SK-N-SH (cell line): ENCODE data around the gene FCHO2. TPM values are rescaled to one million over a fixed set of nuclear protein-coding genes. Genes with fewer than 3 reads are reported as not detected.

Experiments
- CTCF ChIA-PET: fragments of 300-600, 350-600 bp; formaldehyde crosslinking; extraction: SDS; loops from one replicate; lab custom pipeline; 2021; lab: Yijun Ruan, JAX
- POLR2A ChIA-PET: fragments of 350-600 bp; sonication (Branson Sonifier 250); formaldehyde crosslinking; extraction: SDS; loops from one replicate; lab custom pipeline; 2020; ENCODE audit warnings: antibody characterized with exemption, inconsistent platforms; lab: Yijun Ruan, JAX
- DNase-seq: peaks from one replicate; pipeline ENCODE4 v3.0.0; 2012
- H2AFZ ChIP-seq: fragments of 200-600 bp; sonication (generic); 2 replicates; pipeline ENCODE4 v1.8.1; 2016; ENCODE audit warnings: antibody characterized with exemption, mild to moderate bottlenecking, low read depth
- H3F3A ChIP-seq: fragments of 200-600 bp; sonication (generic); replicated peaks from 2 replicates; pipeline ENCODE3; 2016; ENCODE audit warnings: antibody characterized with exemption, mild to moderate bottlenecking; ENCODE audit not compliant: insufficient read depth
- H3K27ac ChIP-seq, 2 experiments: fragments of 200-500 bp in 1 of 2; fragments of 200-600 bp in 1 of 2; sonication (Bioruptor generic) in 1 of 2; sonication (generic), shearing (Covaris generic) in 1 of 2; 2 replicates each; pipeline versions ENCODE4 v1.5.1 to v1.6.1; 2014 to 2016; ENCODE audit warnings: low read depth in 2 of 2, inconsistent platforms in 1 of 2, low read length in 1 of 2, mild to moderate bottlenecking in 1 of 2, mixed read lengths in 1 of 2
- H3K27me3 ChIP-seq: fragments of 200-600 bp; sonication (generic), shearing (Covaris generic); 2 replicates; pipeline ENCODE4 v1.6.1; 2016; ENCODE audit warnings: mixed run types; ENCODE audit not compliant: insufficient read depth
- H3K36me3 ChIP-seq, 2 experiments: fragments of 200-500 bp in 1 of 2; fragments of 200-600 bp in 1 of 2; sonication (Bioruptor generic) in 1 of 2; sonication (generic) in 1 of 2; replicated peaks in 1 of 2; 2 replicates each; pipeline versions ENCODE3 to v1.5.1; 2014 to 2016; ENCODE audit warnings: low read length in 1 of 2, mild to moderate bottlenecking in 1 of 2; ENCODE audit not compliant: insufficient read depth in 2 of 2, control insufficient read depth in 1 of 2
- H3K4me1 ChIP-seq, 2 experiments: fragments of 200-500 bp in 1 of 2; fragments of 200-600 bp in 1 of 2; sonication (Bioruptor generic) in 1 of 2; sonication (generic), shearing (Covaris generic) in 1 of 2; 2 replicates each; pipeline versions ENCODE4 v1.5.1 to v1.6.1; 2014 to 2016; ENCODE audit warnings: low read depth in 1 of 2, low read length in 1 of 2, mixed run types in 1 of 2; ENCODE audit not compliant: insufficient read depth in 2 of 2, control insufficient read depth in 1 of 2
- H3K4me2 ChIP-seq: fragments of 200-600 bp; sonication (generic), shearing (Covaris generic); 2 replicates; pipeline ENCODE4 v1.6.1; 2017; ENCODE audit warnings: mixed run types
- H3K4me3 ChIP-seq, 2 experiments: fragments of 200-500 bp in 1 of 2; fragments of 200-600 bp in 1 of 2; sonication (Bioruptor generic) in 1 of 2; sonication (generic), shearing (Covaris generic) in 1 of 2; 2 replicates each; pipeline versions ENCODE4 v1.5.1 to v1.8.1; 2014 to 2016; ENCODE audit warnings: low read depth in 2 of 2, inconsistent platforms in 1 of 2, low read length in 1 of 2, mild to moderate bottlenecking in 1 of 2, mixed read lengths in 1 of 2, moderate library complexity in 1 of 2
- H3K79me2 ChIP-seq: fragments of 200-600 bp; sonication (generic); 2 replicates; pipeline ENCODE4 v1.8.1; 2017; ENCODE audit warnings: mild to moderate bottlenecking; ENCODE audit not compliant: insufficient read depth
- H3K9ac ChIP-seq: fragments of 200-600 bp; sonication (generic); 2 replicates; pipeline ENCODE4 v1.6.1; 2017; ENCODE audit warnings: mixed run types
- H3K9me2 ChIP-seq: fragments of 200-600 bp; sonication (generic); 2 replicates; pipeline ENCODE4 v1.6.1; 2017; ENCODE audit warnings: mixed run types
- H3K9me3 ChIP-seq: fragments of 200-600 bp; sonication (generic); 2 replicates; pipeline ENCODE4 v1.6.1; 2017; ENCODE audit warnings: mixed run types, mild to moderate bottlenecking, moderate library complexity
- H4K20me1 ChIP-seq: fragments of 200-600 bp; sonication (generic); 2 replicates; pipeline ENCODE4 v1.6.1; 2017; ENCODE audit warnings: mild to moderate bottlenecking, mixed run types; ENCODE audit not compliant: insufficient read depth
- ELF1 ChIP-seq: IDR thresholded peaks from 2 replicates; pipeline ENCODE4 v1.4.0; 2012
- GABPA ChIP-seq: IDR thresholded peaks from 2 replicates; pipeline ENCODE4 v1.4.0; 2012; ENCODE audit warnings: low read depth, mild to moderate bottlenecking
- JUND ChIP-seq: IDR thresholded peaks from 2 replicates; pipeline ENCODE4 v1.4.0; 2012
- MXI1 ChIP-seq: IDR thresholded peaks from 2 replicates; pipeline ENCODE4 v1.6.1; 2012; ENCODE audit warnings: mild to moderate bottlenecking, low read depth, low read length, improper control_type of control experiment
- NFIC ChIP-seq: IDR thresholded peaks from 2 replicates; pipeline ENCODE4 v1.4.0; 2012; ENCODE audit warnings: borderline replicate concordance
- RCOR1 ChIP-seq: fragments of 150-350 bp; IDR thresholded peaks from 2 replicates; pipeline ENCODE4 v1.6.1; 2017; ENCODE audit warnings: antibody characterized with exemption, low read length
- RFX5 ChIP-seq: IDR thresholded peaks from 2 replicates; pipeline ENCODE4 v1.6.1; 2012; ENCODE audit warnings: mild to moderate bottlenecking, improper control_type of control experiment, low read length
- RXRA ChIP-seq: IDR thresholded peaks from 2 replicates; pipeline ENCODE4 v1.4.0; 2012; ENCODE audit warnings: low read depth, mild to moderate bottlenecking, borderline replicate concordance
- SMC3 ChIP-seq: IDR thresholded peaks from 2 replicates; pipeline ENCODE4 v1.6.1; 2012; ENCODE audit warnings: low read depth, low read length, improper control_type of control experiment
- TAF1 ChIP-seq: IDR thresholded peaks from 2 replicates; pipeline ENCODE4 v1.6.1; 2012; ENCODE audit warnings: low read depth, mild to moderate bottlenecking, low read length, moderate library complexity, borderline replicate concordance
- WGBS: methylation state at CpG from one replicate; pipeline ENCODE4 v1.1.6; 2017; ENCODE audit warnings: low lambda C conversion rate; 5-methylcytosine and 5-hydroxymethylcytosine counted together
- polyA plus RNA-seq, 3 experiments: library from polyadenylated mRNA; depleted of rRNA; stranded (reverse); fragments of >200 nt; gene quantifications; 2 replicates each; pipeline ENCODE4 v1.2.3, GENCODE V29; 2012
- TF ChIP-seq, protein P1 (sequence below): fragments of 200-600 bp; sonication (generic); IDR thresholded peaks from 2 replicates; pipeline ENCODE4 v1.6.1; 2017; ENCODE audit warnings: antibody characterized with exemption, mild to moderate bottlenecking, moderate library complexity

The FCHO2 gene
- polyA plus RNA-seq, 1 of the 3 experiments (the other 2 are of a cell fraction), result 5.2 TPM

DNA sequence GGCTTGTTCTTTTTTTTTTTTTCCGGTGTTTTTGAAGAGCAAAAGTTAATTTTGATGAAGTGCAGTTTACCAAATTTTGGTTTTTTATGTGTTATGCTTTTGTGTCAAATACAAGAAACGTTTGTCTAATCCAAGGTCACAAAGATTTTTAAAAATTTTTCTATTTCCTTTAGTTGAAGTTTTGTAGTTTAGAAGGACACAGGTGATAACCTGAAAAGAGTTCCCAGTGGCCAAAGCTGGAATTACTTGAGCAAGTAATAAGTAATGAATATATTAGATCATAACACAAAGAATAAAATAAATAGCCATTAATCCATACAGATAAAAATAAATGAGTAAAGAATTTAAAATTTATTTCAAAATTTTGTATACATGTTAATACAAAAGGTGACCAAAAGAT lies 71.5 kb downstream of the FCHO2 start:
- Histone ChIP-seq H3F3A (peaks cover 40% of the 10 kb centered on the region), H3K27me3 (no peaks in the 10 kb centered on the region), H3K36me3 (peaks cover 0 to 27% of the 10 kb centered on the region in 2 experiments), H3K9me3 (no peaks in the 10 kb centered on the region), H2AFZ (no peak overlapping the region), H3K4me3 (no peak overlapping the region), H3K27ac (no peak overlapping the region), H3K9me2 (no peaks in the 10 kb centered on the region), H3K4me1 (peaks cover 3 to 18% of the 10 kb centered on the region in 2 experiments), H4K20me1 (no peaks in the 10 kb centered on the region), H3K4me2 (no peak overlapping the region), H3K79me2 (no peaks in the 10 kb centered on the region), H3K9ac (no peak overlapping the region)
- 91% methylated on average over 2 of the region's 2 CpGs for WGBS
- ChIA-PET POLR2A (no interaction called here), CTCF (no interaction called here)
- TF ChIP-seq ELF1 (no peak), RFX5 (no peak)
- TF ChIP-seq, protein P1, sequence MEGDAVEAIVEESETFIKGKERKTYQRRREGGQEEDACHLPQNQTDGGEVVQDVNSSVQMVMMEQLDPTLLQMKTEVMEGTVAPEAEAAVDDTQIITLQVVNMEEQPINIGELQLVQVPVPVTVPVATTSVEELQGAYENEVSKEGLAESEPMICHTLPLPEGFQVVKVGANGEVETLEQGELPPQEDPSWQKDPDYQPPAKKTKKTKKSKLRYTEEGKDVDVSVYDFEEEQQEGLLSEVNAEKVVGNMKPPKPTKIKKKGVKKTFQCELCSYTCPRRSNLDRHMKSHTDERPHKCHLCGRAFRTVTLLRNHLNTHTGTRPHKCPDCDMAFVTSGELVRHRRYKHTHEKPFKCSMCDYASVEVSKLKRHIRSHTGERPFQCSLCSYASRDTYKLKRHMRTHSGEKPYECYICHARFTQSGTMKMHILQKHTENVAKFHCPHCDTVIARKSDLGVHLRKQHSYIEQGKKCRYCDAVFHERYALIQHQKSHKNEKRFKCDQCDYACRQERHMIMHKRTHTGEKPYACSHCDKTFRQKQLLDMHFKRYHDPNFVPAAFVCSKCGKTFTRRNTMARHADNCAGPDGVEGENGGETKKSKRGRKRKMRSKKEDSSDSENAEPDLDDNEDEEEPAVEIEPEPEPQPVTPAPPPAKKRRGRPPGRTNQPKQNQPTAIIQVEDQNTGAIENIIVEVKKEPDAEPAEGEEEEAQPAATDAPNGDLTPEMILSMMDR, result peak; percentile 42
- DNase-seq, result no peak

DNA sequence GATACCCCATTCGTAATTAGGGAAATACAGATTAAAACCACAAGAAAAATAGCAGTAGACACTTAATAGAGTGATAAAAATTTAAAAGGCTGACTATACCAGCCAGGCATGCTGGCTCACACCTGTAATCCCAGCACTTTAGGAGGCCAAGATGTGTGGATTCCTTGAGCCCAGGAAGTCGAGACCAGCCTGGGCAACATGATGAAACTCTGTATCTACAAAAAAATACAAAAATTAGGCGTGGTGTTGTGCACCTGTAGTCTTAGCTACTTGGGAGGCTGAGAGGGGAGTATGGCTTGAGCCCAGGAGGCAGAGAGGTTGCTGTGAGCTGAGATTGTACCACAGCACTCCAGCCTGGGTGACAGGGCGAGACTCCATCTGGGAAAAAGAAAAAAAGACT lies 72.0 kb downstream of the FCHO2 start:
- ChIA-PET POLR2A (no interaction called here), CTCF (no interaction called here)
- H3F3A ChIP-seq, result peaks cover 42% of the 10 kb centered on the region
- no peak overlapping the region for H3K9ac ChIP-seq
- no peaks in the 10 kb centered on the region for H3K9me2 ChIP-seq
- no peak overlapping the region for H3K4me2 ChIP-seq
- TF ChIP-seq MXI1 (no peak), RXRA (no peak), JUND (no peak), SMC3 (no peak), RCOR1 (no peak), TAF1 (no peak), GABPA (no peak), NFIC (no peak)
- TF ChIP-seq, protein P1, result no peak
- TF ChIP-seq, all 33 proteins: peak for 0
- Histone ChIP-seq H3K36me3 (peaks cover 0 to 27% of the 10 kb centered on the region in 2 experiments), H3K9me3 (no peaks in the 10 kb centered on the region), H4K20me1 (no peaks in the 10 kb centered on the region), H3K4me3 (no peak overlapping the region), H2AFZ (no peak overlapping the region), H3K27me3 (no peaks in the 10 kb centered on the region), H3K27ac (no peak overlapping the region), H3K79me2 (no peaks in the 10 kb centered on the region), H3K4me1 (peaks cover 3 to 18% of the 10 kb centered on the region in 2 experiments)
- DNase-seq, result no peak
- 91% methylated on average over 4 of the region's 4 CpGs for WGBS
